OCI-LY7 (cell line): ENCODE results near the gene WDR64. TPM values are rescaled to one million over a fixed set of nuclear protein-coding genes. Genes with fewer than 3 reads are reported as not detected.
"Not testable (repeated sequence)": the region's sequence is repeated elsewhere in the genome, so short reads cannot be mapped to it uniquely, and the experiment has no call there.

Experiments used
- BruUV-seq: library from RNA; stranded (reverse); fragments of 400-500 nt; replicated peaks from 2 replicates; lab custom pipeline; 2021; lab: Mats Ljungman, UMichigan
- CTCF ChIA-PET: fragments of 300-600 bp; sonication (Branson Sonifier 250); formaldehyde crosslinking; loops from one replicate; lab custom pipeline; 2022; ENCODE audit warnings: antibody characterized with exemption; ENCODE audit not compliant: unreplicated experiment; lab: Charles Lee
- POLR2A ChIA-PET: fragments of 300-600 bp; sonication (Branson Sonifier 250); formaldehyde crosslinking; loops from one replicate; lab custom pipeline; 2022; ENCODE audit warnings: antibody characterized with exemption; lab: Charles Lee
- DNase-seq: peaks from one replicate; pipeline ENCODE4 v3.0.0-alpha.2; 2015; ENCODE audit warnings: low spot score
- H2AFZ ChIP-seq: fragments of 200-600 bp; sonication (generic), shearing (Covaris generic); 2 replicates; pipeline ENCODE4 v1.6.1; 2014; ENCODE audit warnings: mild to moderate bottlenecking, antibody characterized with exemption, low read length, moderate library complexity
- H3K27ac ChIP-seq: fragments of 200-600 bp; sonication (generic); 2 replicates; pipeline ENCODE4 v1.5.1; 2014; ENCODE audit warnings: mixed run types, low read depth, mild to moderate bottlenecking, moderate library complexity, low read length, inconsistent platforms; ENCODE audit not compliant: poor library complexity, severe bottlenecking
- H3K36me3 ChIP-seq: fragments of 200-600 bp; sonication (generic); 2 replicates; pipeline ENCODE4 v1.6.1; 2014; ENCODE audit warnings: mild to moderate bottlenecking, antibody characterized with exemption, low read length, moderate library complexity, mixed read lengths; ENCODE audit not compliant: insufficient read depth
- H3K4me1 ChIP-seq: fragments of 200-600 bp; sonication (generic); 2 replicates; pipeline ENCODE4 v1.5.1; 2014; ENCODE audit warnings: mild to moderate bottlenecking, low read length; ENCODE audit not compliant: insufficient read depth, poor library complexity, severe bottlenecking
- H3K4me2 ChIP-seq: fragments of 200-600 bp; sonication (generic); 2 replicates; pipeline ENCODE4 v1.6.1; 2014; ENCODE audit warnings: mild to moderate bottlenecking, low read length
- H3K4me3 ChIP-seq: fragments of 200-600 bp; sonication (generic); 2 replicates; pipeline ENCODE4 v1.5.1; 2014; ENCODE audit warnings: mild to moderate bottlenecking, low read depth, low read length; ENCODE audit not compliant: poor library complexity, severe bottlenecking
- H3K79me2 ChIP-seq: fragments of 200-600 bp; sonication (generic); 2 replicates; pipeline ENCODE4 v1.6.1; 2016; ENCODE audit warnings: low read depth, mild to moderate bottlenecking, low read length, moderate library complexity, mixed read lengths; ENCODE audit not compliant: insufficient read depth
- H3K9me2 ChIP-seq: fragments of 200-600 bp; sonication (generic); 2 replicates; pipeline ENCODE4 v1.6.1; 2016; ENCODE audit warnings: mild to moderate bottlenecking, low read length, mixed read lengths; ENCODE audit not compliant: insufficient read depth
- H3K9me3 ChIP-seq: fragments of 200-600 bp; sonication (generic); 2 replicates; pipeline ENCODE4 v1.6.1; 2014; ENCODE audit warnings: mild to moderate bottlenecking, mixed run types, low read length, mixed read lengths
- H4K20me1 ChIP-seq: fragments of 200-600 bp; sonication (generic); 2 replicates; pipeline ENCODE4 v1.6.1; 2014; ENCODE audit warnings: mild to moderate bottlenecking, antibody characterized with exemption, low read length, moderate library complexity, mixed read lengths; ENCODE audit not compliant: insufficient read depth
- EZH2phosphoT487 ChIP-seq: fragments of 200-600 bp; sonication (generic); IDR thresholded peaks from 2 replicates; pipeline ENCODE4 v1.6.1; 2018; ENCODE audit warnings: low read depth, borderline replicate concordance, mild to moderate bottlenecking, mixed run types, antibody characterized with exemption, low read length, moderate library complexity, mixed read lengths
- intact Hi-C: fragments of 100-400 bp; cut with micrococcal nuclease; formaldehyde crosslinking; loops from one replicate; pipeline ENCODE4 v1.10.0; 2022; ENCODE audit not compliant: unreplicated experiment
- total RNA-seq, 2 experiments: library from RNA; depleted of rRNA in 1 of 2; stranded (reverse); fragments of >200 nt in 1 of 2; shearing (Covaris generic) in 1 of 2; gene quantifications; 2 replicates each; pipeline ENCODE4 v1.2.3, GENCODE V29; 2014 to 2022
- TF ChIP-seq, protein P1 (sequence below): fragments of 200-600 bp; sonication (generic); conservative IDR thresholded peaks from 2 replicates; pipeline ENCODE4 v1.5.1; 2014; ENCODE audit warnings: mild to moderate bottlenecking, antibody characterized with exemption, low read length, moderate library complexity, mixed read lengths

WDR64 gene
- total RNA-seq, 2 experiments from 2014 or later: not detected

DNA sequence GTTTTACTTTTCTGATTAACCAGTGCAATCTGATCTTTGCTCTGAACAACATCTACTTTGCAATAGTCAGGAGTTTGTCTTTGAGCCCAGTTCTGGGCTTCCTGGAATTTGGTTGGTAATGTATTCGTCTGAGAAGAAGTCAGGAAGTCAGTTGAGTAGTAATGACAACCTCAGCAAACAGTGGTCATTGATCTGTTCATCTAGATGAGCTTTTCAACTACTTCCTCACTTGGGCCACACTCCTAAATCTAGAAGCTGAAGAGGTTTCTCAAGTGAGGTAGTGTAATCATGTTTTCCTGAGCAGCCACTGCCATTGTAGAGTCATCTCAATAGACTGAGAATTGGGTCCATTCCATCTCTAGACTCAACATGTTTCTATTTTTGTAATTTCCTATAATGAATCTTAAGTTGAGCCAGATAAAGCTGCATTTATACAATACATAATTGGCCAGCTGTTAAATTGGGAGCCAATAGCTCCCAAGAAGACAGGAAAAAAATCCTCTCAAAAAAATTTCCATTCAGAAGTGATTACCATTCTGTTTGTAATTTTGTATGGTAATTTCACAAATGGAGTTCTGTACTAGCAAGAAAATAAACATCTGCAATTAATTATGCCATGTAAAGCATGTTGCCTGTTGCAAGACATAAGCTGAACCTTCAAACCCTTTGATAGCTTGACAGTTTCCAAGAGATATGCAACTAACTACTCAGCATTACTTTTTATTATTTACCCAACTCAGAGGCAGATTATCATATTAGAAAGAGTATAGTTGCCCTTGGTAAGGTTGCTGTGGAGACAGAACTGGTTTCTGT is 49.6 kb downstream of the WDR64 start:
- no peak for DNase-seq
- H3K4me2 ChIP-seq: no peak overlapping the region
- no peaks in the 10 kb centered on the region for H3K9me3 ChIP-seq
- TF ChIP-seq, protein P1, sequence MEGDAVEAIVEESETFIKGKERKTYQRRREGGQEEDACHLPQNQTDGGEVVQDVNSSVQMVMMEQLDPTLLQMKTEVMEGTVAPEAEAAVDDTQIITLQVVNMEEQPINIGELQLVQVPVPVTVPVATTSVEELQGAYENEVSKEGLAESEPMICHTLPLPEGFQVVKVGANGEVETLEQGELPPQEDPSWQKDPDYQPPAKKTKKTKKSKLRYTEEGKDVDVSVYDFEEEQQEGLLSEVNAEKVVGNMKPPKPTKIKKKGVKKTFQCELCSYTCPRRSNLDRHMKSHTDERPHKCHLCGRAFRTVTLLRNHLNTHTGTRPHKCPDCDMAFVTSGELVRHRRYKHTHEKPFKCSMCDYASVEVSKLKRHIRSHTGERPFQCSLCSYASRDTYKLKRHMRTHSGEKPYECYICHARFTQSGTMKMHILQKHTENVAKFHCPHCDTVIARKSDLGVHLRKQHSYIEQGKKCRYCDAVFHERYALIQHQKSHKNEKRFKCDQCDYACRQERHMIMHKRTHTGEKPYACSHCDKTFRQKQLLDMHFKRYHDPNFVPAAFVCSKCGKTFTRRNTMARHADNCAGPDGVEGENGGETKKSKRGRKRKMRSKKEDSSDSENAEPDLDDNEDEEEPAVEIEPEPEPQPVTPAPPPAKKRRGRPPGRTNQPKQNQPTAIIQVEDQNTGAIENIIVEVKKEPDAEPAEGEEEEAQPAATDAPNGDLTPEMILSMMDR: no peak
- TF ChIP-seq EZH2phosphoT487: no peak
- H3K36me3 ChIP-seq: no peaks in the 10 kb centered on the region
- H2AFZ ChIP-seq: no peak overlapping the region
- POLR2A ChIA-PET: interaction anchor here (0.5 to 0.6 kb wide), 2 partner anchors 20 to 24 kb away, joined by 3 read pairs; no protein-coding TSS in a partner anchor
- H3K4me3 ChIP-seq: no peak overlapping the region
- no peaks in the 10 kb centered on the region for H3K79me2 ChIP-seq
- CTCF ChIA-PET: no interaction called here
- intact Hi-C loops: loop anchor here (5.0 kb wide), 1 partner anchor 49 kb away; the partner anchor contains the start of gene WDR64
- no peaks in the 10 kb centered on the region for H3K4me1 ChIP-seq
- no peak overlapping the region for H3K27ac ChIP-seq
- no TSS peak for BruUV-seq
- H4K20me1 ChIP-seq: no peaks in the 10 kb centered on the region
- H3K9me2 ChIP-seq: no peaks in the 10 kb centered on the region

DNA sequence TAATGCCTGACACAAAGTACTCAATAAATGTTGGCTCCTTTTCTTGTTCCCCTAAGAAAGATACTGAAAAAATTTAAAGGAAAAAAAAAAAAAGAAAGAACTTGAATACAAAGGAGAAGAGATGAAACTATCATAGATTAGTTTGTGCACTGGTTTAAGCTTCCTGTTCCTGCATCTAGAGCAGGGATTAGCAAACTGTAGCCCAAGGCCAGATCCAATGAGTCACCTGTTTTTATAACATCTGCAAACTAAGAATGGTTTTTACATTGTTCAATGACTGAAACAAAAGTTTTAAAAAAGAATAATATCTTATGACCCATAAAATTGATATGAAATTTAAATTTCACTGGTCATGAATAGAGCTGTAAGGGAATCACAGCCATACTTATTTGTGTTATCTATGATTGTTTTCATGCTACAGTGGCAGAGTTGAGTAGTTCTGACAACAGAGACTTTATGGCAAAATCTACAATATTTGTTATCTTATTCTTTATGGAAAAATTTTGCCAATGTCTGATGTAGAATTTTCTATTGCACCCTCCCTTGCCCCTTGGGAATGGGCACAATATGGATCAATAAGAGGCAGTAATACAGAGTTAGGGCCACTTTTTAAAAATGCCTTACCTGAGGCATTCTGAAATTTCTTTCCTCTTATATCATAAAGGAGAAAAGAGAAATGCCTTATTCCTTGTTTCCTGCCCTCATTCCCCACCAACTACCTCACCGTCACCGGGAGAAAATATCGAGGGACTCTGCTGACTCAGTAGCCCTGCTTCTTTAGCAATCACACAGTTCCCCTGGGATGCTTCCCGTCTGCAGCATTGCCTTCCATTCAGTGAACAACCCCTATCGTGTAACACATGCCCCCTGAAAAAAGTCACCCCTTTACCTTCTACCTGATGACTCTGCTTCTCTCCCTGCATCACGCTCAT is 50.6 kb downstream of the WDR64 start:
- ChIA-PET CTCF (no interaction called here), POLR2A (interaction anchor here (0.7 kb wide), 1 partner anchor 80 kb away, joined by 3 read pairs; no protein-coding TSS in a partner anchor)
- Histone ChIP-seq H2AFZ (no peak overlapping the region), H3K4me1 (no peaks in the 10 kb centered on the region), H3K9me2 (no peaks in the 10 kb centered on the region), H3K79me2 (no peaks in the 10 kb centered on the region), H4K20me1 (no peaks in the 10 kb centered on the region), H3K27ac (no peak overlapping the region), H3K9me3 (no peaks in the 10 kb centered on the region), H3K36me3 (no peaks in the 10 kb centered on the region), H3K4me3 (no peak overlapping the region), H3K4me2 (no peak overlapping the region)
- no peak for DNase-seq
- no TSS peak for BruUV-seq
- TF ChIP-seq EZH2phosphoT487: no peak
- TF ChIP-seq, protein P1: no peak
- intact Hi-C loops: loop anchor here (5.0 kb wide), 1 partner anchor 50 kb away; the partner anchor contains the start of gene WDR64

DNA sequence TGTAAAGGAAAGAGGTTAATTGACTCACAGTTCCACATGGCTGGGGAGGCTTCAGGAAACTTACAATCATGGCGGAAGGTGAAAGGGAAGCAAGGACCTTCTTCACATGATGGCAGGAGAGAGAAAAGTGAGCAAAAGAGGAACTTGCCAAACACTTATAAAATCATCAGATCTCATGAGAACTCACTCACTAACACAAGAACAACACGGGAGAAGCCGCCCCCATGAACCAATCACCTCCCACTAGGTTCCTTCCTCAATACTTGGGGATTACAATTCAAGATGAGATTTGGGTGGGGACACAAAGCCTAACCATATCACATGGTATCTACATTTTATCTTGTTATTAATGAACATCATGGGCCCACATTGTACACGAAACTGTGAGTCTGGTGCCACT is 51.7 kb downstream of the WDR64 start:
- H3K9me2 ChIP-seq, H3K27ac ChIP-seq, BruUV-seq, H3K4me2 ChIP-seq, CTCF ChIA-PET, H3K36me3 ChIP-seq, H3K79me2 ChIP-seq, H3K9me3 ChIP-seq, H4K20me1 ChIP-seq, H3K4me3 ChIP-seq, H3K4me1 ChIP-seq, POLR2A ChIA-PET, DNase-seq, H2AFZ ChIP-seq: not testable (repeated sequence)
- intact Hi-C loops: loop anchor here (5.0 kb wide), 1 partner anchor 51 kb away; the partner anchor contains the start of gene WDR64
